Measurements from ENCODE around the gene BANK1.

The BANK1 gene

DNA sequence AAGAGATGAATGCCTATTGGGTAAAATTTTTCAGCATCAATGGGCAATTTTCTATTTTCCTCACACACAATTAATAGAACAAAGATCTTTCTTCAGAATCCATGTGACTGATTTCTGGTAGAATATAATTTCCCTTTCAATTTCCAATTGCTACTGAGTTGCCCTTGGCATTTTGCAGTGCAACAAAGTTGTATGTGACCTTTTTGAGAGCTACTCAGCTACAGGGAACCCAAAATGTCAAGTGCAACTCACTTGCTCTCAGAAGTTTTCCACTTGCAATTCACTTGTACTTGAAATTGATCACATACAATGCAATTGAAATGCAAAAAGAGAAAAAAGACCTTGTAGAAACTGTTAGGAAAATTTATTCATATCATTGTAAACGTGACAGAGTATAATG lies 245.5 kb downstream of the BANK1 start:
- no peak for DNase-seq (ENCODE audit: low read depth in 2 of 2)

DNA sequence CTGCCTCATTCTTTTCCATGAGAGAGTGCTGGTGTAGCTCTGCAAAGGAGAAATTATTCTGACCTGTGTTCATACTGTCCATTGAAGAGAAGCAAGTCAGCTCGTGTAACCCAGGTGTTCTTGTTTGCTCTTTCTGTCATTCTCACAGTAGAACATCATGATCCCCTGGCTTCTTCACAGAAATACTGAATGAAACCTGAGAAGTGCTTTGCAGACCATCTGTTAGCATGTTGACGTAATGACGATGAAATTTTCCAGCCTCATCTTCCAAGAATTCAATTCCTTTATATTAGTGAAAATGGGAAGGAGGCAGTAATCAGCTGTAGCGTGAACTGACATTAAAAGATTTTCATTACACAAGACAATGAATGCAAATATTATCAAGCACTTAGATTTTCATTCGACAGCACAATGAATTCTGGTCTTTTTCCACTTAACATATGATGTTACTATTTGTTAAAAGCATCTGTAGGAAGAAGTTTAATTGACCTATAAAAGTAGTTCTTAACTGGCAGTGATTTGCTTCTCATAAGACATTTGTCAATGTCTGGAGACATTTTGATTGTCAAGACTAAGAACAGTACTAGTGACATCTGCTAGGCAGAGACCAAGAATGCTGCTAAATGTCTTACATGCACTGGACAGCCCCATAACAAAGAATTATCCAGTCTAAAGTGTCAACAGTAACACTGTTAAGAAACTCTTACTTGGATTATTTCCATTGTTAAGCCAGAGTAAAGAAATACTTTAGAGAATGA lies 246.3 kb downstream of the BANK1 start:
- DNase-seq (ENCODE audit: low read depth in 2 of 2), result no peak

DNA sequence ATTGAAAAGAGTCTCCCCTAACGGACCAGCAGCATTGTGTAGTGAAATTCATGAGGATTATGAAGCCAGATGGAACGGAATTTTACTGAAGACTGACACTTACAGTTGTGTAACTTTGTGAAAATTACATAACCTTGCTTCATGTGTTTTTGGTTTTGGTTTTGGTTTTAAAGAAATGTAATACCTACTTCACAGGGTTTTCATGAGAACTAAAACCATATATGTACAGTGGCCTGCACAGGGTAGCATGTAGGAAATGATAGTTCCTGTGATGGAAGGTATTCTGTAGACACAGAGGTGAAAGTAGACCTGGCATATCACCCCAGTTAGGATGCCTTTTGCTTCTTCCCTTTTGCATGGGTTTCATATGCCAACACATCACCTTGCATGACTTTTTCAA lies 247.0 kb downstream of the BANK1 start:
- DNase-seq (ENCODE audit: low read depth in 2 of 2), result no peak

DNA sequence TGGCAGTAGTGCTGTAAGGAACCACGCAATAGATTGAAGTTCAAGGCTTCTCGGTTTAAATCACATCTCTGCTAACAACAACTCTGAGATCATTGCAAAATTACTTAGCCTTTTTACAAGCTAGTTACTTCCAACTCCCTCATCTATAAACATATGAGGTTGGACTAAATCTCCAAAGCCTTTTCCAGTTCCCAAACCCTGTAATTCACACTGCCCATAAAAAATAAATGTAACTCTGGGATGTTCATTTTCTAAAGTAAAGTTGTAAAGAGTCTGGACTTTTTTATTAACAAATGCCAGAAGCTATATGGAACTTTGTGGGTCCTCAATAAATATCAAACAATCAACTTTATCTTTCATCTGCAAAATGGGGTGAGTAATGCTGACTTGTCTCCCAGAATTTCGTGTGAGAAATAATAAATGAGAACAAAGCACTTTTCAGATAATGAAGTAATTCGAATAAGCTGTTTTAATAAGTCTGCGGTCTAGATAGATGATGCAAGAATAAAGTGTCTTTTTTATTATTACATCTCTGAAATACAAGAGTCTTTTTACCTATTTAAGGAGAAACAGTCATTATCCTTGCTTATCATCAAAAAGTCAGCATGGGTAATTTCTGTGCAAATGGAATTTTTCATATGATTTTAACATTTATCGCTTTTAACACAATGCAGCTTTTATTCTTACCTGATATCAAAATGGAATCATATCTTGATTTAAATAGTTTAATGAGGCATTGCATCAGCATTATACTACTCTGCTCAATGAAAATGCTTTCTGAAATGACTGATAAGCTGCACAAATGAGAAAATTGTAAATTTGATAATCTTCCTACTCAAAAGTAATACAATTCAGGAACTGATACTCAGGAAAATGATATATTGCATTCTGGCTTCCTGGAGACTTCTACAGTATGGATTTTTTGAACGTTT lies 252.6 kb downstream of the BANK1 start:
- DNase-seq (ENCODE audit: low read depth in 2 of 2), result no peak

DNA sequence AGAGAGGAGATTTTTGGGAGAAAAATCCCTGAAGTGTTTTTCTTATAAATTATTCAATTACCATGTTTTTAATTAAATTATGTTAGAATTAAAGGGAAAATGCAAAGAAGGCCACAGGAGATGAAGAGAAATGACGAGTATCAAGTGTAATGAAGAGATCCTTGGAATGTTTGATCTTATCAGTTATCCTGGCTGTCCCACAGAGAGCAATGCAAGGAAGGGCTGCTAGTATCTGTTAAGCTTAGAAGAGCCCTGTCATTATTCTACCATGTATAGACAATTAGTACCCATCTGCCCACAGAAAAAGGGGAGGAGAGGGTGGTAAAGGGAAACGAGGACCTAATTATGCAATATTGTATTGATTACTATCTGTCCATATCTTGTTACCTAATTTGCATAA lies 257.1 kb downstream of the BANK1 start:
- no peak for DNase-seq (ENCODE audit: low read depth in 2 of 2)

DNA sequence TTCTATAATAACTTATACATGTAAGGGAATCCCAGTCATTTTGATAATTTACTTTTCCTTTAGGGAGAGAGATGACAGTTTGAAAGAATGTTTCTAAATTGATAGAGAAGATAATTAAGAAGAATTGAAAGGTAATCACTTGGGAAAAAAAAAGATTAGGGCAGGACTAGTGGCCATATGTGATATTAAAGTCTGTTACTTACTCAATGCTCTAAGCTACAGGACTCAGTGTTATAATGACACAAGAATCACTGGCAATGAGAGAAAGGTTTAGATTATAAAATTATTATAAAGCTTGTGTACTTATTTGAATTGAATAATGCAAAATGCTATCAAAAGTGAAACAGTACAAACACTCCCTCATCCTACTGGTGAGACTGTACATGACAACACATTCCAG lies 265.3 kb downstream of the BANK1 start:
- no peak for DNase-seq (ENCODE audit: low read depth in 2 of 2)

DNA sequence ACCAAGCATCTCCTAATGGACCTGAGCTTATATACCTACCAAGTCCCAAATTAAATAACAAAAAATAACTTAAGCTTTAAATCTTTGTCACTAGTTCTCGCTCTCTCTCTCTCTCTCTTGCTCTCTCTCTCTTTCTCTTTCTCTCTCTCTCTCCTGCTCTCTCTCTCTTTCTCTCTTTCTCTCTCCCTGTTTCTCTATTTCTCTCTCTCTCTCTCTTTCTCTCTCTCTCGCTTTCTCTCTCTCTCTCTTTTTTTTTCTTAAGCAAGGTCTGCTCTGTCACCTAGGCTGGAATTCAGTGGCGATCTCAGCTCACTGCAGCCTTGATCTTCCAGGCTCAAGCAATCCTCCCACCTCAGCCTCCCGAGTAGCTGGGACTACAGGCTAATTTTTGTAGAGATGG lies 266.6 kb downstream of the BANK1 start:
- DNase-seq (ENCODE audit: low read depth in 2 of 2), result no peak

DNA sequence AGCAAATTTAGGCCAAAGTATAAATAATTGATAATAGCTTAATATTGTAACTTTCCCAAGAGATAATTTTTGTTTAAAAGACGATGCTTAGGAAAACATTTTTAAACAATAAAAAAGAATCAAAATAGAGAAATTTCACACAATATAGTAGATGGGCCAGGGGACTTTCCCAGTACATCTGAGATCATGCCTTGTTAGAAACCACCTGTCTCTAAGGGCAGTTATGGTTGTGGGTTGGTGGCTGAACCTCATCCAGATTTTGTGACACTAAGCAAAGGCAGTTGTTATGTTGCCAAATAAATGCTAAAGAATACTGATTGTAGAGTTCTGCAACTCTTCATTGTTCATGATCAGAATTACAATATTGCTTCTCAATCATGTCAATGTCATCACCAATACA lies 270.6 kb downstream of the BANK1 start:
- no peak for DNase-seq (ENCODE audit: low read depth in 2 of 2)

DNA sequence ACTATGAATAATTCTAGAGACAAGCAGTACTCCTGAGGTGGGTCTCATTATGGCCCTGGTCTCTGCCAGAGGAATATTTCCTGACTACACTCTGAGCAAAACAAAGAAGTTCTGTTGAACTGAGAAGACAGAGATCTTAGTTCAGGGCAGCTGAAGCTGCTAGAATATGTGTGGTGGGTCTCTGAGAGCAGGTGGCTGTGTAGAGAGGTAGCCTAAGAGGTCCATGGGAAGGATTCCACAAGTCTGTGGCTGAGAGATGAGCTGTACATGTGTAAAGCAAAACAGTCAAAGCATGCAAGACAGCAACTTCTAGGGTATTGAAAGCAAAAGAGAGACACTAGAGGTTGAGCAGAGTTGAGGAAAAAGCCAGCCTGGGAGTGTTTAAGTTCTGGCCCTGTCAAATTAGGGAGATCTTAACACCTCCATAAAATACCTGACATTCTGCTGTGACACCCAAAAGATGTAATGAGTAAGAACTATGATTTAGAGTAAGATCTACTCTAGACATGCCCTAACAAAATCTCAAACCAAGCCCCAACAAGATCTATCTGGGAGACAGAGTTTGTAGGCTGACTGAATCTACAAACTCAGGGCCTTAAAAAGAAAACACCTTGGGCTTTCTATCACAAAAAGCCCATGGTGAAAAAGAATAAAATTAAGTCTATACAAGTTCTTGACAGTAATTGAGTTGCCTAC lies 274.4 kb downstream of the BANK1 start:
- DNase-seq (ENCODE audit: low read depth in 2 of 2), result no peak

DNA sequence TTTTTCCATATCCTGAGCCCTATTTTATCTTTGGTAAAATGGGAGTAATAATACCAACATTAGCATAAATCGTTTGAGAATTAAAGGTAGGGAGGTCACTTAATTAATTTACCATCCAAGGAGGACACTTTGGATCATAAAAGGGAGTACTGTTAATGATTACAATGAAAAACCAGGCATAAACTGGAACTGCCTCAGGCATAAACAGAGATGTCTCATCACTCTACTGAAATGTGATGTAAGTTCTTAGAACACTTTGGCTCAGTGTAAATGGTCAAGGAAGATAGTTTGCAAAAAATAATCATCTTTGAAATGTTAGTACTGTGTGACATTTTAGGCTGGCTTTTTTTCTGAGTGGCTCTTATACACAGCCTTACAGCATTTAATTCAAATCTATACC lies 286.1 kb downstream of the BANK1 start:
- no peak for DNase-seq (ENCODE audit: low read depth in 2 of 2)

DNA sequence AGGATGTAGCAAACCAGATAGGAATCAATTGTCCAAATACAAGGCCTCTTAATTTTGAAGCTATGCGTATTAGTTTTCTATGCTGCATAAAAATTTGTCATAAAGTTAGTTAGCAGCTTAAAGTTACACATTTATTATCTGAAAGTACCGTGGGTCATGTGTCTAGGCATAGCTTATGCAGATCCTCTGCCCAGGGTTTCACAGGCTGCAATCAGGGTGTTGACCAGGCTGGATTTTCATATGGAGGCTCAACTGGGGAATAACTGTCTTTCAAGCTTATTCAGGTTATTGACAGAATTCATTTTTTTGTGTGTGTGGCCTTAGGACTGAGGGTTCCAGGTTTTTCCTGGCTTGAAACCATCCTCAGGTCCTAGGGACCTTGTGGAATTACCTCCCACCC lies 289.7 kb downstream of the BANK1 start:
- no peak for DNase-seq (ENCODE audit: low read depth in 2 of 2)

DNA sequence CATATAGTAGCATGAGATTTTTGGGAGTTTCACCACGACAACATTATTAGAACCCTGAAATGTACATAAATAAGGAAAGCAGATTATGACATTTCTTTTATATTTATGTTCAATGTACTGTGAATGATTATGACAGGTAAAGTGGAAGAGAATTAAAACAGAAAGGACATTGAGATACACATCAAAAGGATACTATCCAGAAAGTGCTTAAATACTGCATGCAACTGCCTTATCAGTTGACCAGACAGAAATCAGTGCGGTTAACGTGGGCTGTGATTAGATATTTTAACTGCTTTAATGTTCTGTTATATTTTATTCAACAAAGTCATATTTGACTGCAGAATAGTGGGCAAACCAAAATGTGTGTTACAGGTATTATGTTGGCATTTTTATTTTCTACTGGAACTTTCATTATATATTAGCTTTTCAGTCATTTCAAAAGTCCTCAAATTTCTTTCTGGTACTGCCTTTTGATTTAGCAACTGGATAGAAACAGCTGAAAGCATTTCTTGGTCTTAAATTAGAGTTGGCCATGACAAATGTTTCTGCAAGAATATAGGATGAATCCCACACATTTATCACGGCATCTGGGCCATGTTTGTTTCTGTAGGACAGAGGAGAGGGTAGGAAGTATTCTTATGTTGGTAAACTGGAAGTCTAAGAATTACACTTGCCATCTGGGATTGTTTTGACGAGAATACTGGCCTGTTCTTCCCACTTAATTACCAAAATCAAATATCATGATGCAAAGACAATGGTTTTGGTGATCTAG lies 299.5 kb downstream of the BANK1 start:
- DNase-seq (ENCODE audit: low read depth in 2 of 2), result no peak

DNA sequence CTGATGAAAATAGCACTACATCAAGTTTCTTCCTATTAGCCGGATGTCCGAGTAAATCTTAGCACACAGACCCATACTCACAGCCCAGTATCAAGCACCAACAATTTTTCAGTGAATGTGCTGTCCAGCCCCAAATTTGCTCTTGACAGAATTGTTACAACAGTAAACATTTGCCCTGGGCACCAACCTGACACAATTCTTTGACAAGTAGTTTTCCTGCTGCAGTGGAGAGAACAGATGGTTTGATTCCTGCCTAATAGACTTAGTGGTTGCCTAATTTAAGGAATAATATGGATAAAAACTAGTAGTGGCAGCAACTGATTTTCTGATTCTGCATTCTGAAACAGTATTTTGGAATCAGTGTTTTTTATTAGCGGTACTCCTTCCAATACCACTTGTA lies 301.1 kb downstream of the BANK1 start:
- no peak for DNase-seq (ENCODE audit: low read depth in 2 of 2)

DNA sequence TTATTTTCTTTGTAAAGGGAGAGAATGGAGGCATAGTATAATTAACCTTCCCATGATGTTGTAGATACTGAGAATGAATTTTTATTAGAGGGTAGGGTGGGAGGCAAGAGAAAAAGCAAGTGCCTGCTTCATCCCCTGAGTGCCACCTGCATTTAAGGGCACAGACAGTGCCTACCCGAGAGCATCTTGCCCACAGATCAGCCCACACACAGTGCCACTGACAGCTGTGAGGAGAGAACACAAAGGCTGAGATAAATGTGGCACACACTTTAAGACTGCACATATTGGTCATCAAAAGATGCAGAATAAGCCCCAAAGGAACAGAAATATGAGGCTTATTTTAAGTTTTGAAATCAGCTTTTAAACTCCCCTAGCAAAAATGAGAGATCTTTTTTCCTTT lies 304.0 kb downstream of the BANK1 start:
- no peak for DNase-seq (ENCODE audit: low read depth in 2 of 2)

DNA sequence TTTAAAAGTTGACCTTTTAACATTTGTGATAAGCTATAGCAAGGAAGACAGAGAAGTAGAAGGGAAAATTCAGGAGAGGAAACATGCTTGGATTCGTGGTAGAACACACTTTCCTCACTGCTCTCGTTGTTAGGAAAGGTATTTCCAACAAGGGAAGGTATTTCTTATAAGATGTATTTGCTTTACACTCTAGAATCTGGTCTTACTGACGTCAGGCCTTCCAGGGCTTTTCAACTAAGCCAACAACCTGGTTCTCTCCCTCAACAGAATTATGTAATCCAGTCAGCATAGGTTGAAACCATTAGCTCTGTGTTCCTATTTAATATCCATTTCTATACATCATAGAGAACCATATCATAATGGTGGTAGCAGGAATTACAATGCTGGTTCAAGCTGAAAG lies 312.8 kb downstream of the BANK1 start:
- no peak for DNase-seq (ENCODE audit: low read depth in 2 of 2)

DNA sequence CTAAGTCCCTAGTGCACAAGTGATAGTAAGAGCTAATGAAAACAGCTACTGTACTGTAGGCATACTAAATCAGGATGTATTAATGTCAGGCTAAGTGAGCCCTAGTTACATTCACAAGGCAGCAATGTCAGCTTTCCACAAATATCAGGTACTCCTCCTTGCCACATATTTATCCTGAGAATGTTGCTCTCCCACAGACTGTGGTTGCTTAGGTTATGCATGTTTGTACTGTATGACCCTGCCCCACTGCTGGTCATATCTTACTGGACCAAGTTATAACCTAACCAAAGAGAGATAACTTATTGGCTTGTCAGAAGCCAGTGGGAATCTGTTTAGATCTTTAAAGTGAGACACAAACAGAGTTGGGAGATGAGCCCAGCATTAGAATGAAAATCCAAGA lies 313.7 kb downstream of the BANK1 start:
- no peak for DNase-seq (ENCODE audit: low read depth in 2 of 2)

DNA sequence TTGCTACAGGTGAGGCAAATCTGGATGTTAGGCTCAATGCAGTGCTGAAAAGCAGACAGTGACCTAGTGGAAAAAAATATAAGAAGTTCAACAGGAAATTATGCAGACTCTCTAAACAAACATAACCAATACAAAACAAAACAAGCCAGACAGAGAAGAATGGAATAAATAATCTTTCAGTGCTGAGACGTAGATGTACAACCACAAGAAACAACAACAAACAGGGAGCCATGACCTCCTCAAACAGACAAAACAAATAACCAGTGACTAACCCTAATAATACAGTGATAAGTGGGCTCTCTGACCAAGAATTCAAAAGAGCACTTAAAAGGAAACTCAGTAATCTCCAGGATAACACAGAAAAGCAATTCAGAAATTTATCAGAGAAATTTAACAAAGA lies 315.5 kb downstream of the BANK1 start:
- no peak for DNase-seq (ENCODE audit: low read depth in 2 of 2)

DNA sequence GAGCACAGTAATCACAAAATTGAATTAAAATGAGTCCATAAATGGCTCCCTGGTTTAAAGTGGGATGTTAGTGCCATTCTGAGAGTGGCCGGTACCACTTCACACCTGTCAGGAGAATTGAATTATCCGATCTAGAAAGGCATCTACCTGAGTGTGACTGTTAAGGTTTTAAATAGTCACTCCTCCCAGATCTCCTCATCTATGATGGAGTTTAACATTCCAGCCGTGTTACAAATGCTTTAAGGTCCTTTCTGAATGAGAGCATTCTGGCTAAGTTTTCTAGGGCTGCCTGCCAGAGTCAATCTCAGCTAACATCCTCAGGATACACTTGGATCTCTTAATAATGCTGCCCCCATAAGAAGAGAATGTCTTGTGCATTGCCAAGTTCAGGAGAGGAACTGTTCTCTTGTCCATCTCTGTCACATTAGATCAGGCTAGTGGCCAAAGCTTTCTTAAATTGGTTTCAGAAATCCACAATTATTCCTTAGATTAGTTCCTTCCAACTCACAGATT lies 323.6 kb downstream of the BANK1 start:
- DNase-seq (ENCODE audit: low read depth in 2 of 2), result no peak

DNA sequence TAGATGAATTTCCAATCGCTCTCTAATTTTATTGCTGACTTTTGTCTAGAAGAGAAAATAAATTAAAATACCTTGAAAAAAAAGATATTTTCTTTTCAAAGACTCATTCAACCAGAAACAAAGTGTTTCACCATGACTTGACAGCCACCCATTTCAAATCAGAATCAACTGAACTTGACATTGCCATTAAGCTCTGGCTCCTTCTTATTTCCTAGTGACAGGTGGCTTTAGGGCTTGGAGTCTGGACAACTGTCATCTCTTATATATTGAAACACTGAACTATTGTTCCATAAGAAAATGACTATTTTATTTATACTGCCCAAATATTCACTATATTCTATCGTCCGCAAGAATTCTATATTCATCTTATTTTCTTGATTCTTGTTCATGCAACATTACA lies 325.6 kb downstream of the BANK1 start:
- no peak for DNase-seq (ENCODE audit: low read depth in 2 of 2)

DNA sequence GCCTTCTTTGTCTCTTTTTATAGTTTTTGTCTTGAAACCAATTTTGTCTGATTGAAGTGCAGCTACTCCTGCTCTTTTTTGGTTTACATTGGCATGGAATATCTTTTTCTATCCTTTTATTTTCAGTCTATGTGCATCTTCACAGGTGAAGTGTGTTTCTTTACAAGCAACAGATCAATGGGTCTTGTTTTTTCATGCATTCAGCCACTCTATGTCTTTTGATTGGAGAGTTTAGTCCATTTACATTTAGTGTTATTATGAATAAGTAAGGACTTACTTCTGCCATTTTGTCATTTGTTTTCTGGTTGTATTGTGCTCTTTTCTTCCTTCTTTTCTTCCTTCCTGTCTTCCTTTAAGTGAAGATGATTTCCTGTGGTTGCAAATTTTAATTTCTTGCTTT lies 330.3 kb downstream of the BANK1 start:
- DNase-seq (ENCODE audit: low read depth in 2 of 2), result no peak
